HG03520 (cell line): ENCODE data around the gene RGS9.
"Not testable (repeated sequence)": the region's sequence is repeated elsewhere in the genome, so short reads cannot be mapped to it uniquely, and the experiment has no call there.

Experiments used
- ATAC-seq: cut with Tn5 transposase; IDR thresholded peaks from one replicate; pipeline ENCODE4 v1.9.1; 2021; ENCODE audit warnings: mild to moderate bottlenecking, moderate library complexity; ENCODE audit not compliant: unreplicated experiment

RGS9 gene

GRCh38 chr17:65109990-65110680 lies 27.0 kb upstream of the RGS9 start:
- no peak for ATAC-seq

- ATAC-seq: no peak
Observed at GRCh38 chr17:65115839-65116238, 21.3 kb upstream of the RGS9 start.

DNA sequence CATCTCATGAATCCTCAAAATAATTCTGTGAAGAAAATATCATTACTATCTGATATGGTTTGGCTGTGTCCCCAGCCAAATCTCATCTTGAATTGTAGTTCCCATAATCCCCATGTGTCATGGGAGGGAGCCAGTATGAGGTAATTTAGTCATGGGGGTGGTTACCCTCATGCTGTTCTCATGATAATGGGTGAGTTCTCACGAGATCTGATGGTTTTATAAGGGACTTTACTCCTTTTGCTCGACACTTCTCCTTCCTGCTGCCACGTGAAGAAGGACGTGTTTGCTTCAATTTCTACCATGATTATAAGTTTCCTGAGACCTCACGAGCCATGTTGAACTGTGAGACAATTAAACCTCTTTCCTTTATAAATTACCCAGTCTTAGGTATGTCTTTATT lies 20.7 kb upstream of the RGS9 start:
- not testable (repeated sequence) for ATAC-seq

DNA sequence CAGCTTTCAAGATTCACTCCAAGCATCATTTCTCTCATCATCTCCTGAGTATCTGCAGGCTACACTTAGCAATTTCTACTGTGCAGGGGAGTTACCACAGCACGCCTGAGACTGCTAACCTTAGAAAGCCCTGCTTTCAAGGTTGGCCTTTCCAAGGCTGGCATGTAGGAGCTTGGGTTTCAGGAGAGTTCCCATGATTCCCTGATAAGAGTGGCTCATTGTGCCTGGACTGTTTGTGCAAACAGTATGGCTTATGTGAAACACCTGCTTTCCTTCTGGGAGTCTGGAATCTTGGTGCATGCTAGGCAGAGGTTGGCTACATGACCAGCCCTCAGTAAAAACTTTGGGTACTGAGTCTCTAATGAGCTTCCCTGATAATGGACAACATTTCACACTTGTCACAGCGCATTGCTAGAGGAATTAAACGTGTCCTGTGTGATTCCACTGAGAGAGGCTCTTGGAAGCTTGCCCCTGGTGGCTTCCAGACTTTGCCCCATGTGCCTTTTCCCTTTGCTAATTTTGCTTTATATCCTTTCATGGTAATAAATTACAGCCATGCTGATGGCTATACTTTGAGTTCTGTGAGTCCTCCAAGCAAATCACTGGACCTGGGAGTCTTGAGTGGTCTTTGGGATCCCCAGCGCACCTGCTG lies 19.7 kb upstream of the RGS9 start:
- no peak for ATAC-seq

GRCh38 chr17:65121368-65121767 lies 15.8 kb upstream of the RGS9 start:
- ATAC-seq: no peak

- ATAC-seq: no peak
Observed at GRCh38 chr17:65121916-65122806, 15.0 kb upstream of the RGS9 start.

DNA sequence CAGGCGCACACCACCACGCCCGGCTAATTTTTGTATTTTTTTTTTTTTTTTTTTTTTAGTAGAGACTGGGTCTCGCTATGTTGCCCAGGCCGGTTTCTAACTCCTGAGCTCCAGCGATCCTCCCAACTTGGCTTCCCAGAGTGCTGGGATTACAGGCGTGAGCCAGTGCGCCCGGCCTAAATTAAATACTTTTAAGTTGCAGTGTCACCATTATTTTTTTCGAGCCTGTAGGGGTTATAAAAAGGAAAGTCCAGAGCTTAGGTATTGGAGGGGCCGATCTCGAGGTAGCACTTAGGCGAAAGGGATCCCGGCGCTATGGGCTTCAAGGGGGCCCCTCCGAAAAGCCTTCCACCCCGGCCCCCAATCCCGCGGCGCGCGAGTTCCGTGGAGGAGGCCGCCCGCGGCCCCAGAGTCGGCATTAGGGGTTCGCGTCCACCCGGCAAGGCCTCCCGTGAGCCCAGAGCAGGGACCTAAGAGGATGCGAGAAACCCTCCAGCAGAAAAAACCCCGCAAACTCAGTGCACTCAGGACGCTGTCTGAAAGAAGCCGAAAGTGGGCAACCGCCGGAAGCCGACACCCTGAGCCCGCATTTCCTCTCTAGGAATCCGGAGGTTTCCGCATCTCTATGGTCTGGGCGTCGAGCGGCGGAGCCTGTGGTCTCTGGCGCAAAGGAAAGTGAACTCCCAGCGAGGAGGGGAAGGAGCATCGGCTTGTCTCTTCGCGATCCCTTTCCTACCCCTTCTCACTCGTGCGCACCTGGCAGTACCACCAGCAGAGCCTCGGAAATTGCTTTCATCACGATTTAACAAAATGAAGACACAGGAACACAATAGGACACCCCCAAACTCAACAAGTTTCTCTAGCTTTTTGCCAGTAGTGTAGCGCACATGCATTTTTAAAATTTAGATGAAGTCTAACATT lies 14.1 kb upstream of the RGS9 start:
- no peak for ATAC-seq

DNA sequence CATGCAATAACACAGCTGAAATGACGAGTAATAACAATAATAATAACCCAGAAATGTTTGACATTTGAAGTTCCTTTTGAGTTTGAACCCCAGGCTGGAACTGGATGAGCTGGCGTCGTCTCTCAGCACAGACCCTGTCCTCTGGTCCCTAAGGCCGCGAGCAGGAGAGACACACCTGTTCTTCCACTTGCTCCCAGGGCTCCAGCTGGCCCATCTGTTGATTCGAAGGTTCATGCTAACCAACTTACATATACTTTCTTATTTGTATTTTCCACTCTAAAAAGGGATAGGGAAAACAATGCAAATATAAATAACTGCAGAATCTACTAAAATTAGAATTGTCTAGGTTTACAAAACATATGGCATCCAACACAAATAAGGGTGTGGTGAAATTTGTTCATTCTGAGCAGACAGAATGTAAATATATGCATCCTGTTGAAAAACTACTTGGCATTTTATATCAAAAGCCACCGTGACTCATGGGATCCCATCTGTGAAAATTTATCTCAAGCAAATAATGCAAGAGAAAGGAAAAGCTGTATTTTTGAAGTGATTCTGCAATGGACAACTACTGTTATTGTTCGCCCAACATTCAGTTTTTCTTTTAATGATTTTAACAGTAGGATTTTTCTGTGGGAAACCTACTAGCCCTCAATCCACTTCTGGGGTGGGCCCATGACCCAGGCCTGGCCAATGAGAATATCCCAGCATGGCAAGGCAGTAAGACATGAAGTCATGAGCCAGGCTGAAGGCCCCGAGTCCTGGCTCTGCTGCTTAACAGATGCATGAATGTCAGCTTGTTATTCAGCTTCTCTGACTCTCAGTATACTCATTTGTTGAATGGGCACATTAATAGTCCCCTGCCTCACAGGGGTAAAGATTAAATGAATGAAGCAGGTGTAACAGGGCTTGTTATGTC lies 13.2 kb upstream of the RGS9 start:
- ATAC-seq: no peak

GRCh38 chr17:65130832-65131231 lies 6.3 kb upstream of the RGS9 start:
- ATAC-seq: no peak

DNA sequence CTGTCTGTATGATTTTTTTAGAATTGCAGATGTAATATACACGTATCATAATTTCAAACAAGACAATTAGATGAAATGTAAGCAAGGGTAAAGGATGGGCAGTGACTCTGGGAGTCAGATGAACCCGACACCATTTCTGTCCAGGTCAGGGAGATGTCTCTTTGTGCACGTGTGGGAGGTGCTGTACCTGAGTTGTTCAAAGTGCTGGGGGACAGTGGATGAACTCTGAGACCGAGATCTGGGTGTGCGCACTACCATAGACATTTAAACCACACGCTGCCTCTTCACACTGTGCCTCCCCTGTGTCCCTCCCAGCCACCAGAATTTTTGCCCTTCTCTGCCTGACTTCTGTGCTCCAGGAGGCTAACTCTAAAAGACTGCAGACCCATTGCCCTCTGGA lies 5.9 kb upstream of the RGS9 start:
- no peak for ATAC-seq

- ATAC-seq: no peak
Observed at GRCh38 chr17:65131946-65132345, 5.2 kb upstream of the RGS9 start.

DNA sequence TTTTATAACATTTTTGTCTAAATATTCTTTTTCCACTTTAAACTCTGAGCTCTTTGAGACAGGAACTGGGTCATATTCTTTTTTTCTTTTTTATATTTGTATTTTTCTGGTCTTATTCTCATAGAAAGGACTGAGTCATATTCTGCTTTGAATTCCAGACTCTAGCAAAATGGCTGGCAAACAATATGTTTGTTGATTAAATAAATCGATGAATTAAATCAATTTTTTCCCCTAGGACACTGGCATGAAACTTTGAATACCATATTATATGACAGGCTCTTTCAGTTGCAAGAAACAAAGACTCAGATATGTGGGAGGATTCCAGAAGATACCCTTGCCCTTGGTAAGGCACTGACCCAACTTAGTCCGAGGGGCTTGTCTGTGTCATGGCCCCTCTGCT lies 3.1 kb upstream of the RGS9 start:
- no peak for ATAC-seq

DNA sequence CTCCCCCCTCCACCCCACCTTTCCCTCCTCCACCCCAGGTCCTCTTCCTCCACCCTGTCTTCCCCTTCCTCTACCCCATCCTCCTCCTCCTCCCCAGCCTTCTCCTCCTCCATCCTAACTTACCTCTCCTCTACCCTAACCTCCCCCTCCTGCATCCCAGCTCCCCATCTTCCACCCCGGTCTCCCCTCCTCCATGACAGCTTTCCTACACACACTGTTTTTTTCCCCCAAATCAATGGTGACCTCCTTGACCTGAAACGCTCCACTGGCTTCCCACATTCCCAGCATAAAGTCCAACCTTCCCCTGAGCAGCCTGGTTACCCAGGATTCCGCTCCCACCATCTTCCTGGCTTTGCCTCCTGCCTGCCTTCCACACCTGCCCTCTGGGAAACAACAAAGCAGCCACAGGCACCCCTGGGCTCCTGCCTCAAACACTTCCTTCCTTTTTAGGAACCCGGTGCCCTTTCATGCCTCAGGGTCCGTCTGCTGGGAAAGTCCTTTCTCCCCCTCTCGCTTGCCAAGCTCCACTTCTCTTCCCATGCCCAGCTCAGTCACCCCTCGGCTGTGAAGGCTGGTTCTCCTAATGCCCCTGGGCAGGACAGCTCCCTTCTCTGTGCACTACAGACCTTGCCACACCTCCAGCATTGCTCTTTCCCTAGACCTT lies 2.1 kb downstream of the RGS9 start:
- no peak for ATAC-seq

DNA sequence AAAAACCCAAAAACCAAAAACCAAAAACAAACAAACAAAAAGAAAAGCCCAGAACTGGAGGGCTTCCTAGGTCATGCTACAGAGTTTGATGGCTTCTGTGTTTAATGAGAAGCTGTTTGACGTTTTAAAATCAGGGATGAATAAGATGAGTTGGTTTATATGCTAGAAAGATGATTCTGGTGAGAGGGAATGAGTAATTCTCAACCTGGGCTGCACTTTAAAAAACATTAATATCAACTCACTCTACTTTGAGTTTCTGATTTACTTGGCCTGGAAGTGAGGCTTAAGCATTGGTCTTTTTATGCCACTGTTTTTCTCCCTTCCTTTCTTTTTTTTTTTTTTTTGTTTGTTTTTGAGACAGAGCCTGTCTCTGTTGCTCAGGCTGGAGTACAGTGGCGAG lies 5.1 kb downstream of the RGS9 start:
- ATAC-seq: no peak

GRCh38 chr17:65143889-65144604 lies 6.9 kb downstream of the RGS9 start:
- ATAC-seq: no peak

GRCh38 chr17:65145743-65146142 lies 8.6 kb downstream of the RGS9 start:
- no peak for ATAC-seq

GRCh38 chr17:65147955-65148354 lies 10.8 kb downstream of the RGS9 start:
- ATAC-seq: no peak

DNA sequence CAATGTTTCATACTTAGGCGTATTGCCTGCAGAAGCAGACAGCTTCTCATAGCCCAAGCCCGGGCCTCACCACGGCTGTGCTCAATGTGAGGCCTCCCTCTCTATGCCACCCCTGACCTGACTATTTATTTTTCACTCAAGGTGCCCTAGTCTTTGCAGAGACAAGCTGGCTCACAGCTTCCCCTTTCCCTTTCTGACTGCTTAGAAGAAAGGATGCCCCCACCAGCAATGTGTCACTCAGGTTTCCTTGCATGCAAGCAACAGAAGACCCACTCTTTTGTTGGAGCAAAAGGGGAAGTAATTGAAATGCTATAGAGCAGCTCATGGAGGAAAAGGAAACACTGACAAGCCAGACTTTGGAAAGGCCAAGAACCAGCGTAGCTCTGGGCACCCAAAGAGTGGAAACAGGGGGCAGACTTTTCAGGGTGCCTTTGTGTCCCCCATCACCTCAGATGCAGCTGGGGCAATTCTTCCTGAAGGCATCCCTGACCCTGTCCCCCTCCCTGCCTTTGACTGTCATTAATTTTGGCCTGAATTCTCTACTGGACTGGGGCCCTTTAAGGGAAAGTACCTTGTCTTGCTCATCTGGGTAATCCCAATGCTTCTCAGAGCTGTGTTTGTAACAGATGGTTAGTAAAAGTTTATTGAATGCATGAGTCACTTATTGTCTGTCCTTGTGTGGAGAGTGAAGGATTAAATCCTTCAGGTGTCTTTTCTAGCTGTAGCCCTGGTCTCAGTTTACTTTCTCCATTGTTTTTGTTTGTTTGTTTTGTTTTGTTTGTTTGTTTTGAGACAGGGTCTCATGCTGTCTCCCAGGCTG lies 17.8 kb downstream of the RGS9 start:
- ATAC-seq: peak; percentile 76
